Mammary epithelial cell (primary cell): ENCODE measurements around the gene OR11H1.
"Not testable (repeated sequence)": the region's sequence is repeated elsewhere in the genome, so short reads cannot be mapped to it uniquely, and the experiment has no call there.

ENCODE experiments used
- CTCF ChIP-seq, 2 donors: IDR thresholded peaks in 1 of 2; conservative IDR thresholded peaks in 1 of 2; 2 replicates each; pipeline ENCODE4 v1.5.1; 2011 to 2012; ENCODE audit warnings: inconsistent platforms in 2 of 2, low read length in 2 of 2, mild to moderate bottlenecking in 2 of 2, control low read depth in 1 of 2, low read depth in 1 of 2; ENCODE audit not compliant: insufficient read depth in 1 of 2; ENCODE audit errors: extremely low read depth in 1 of 2
- EZH2 ChIP-seq: IDR thresholded peaks from 2 replicates; pipeline ENCODE4 v1.6.1; 2012; ENCODE audit warnings: low read length, inconsistent platforms, borderline replicate concordance

GRCh38 chr22:15527892-15528291 lies at the start of gene OR11H1:
- TF ChIP-seq CTCF (conservative IDR thresholded peaks at IDR 0.05 in 1 of 2, IDR thresholded peaks at IDR 0.05 in 1 of 2; ENCODE audit: extremely low read depth in 1 of 2, insufficient read depth in 1 of 2, low read depth in 1 of 2, low read length in 2 of 2); EZH2: not testable (repeated sequence)
